Kidney (tissue), 14 donors: ENCODE results near the gene GRB10. TPM values are rescaled to one million over a fixed set of nuclear protein-coding genes. Genes with fewer than 3 reads are reported as not detected.

Experiments
- DNase-seq, 5 donors: peaks; one replicate each; pipeline ENCODE4 v3.0.0-alpha.2; 2013 to 2020
- FAIRE-seq: peaks from 2 replicates; lab custom pipeline; 2012; peaks lifted over from hg19 to GRCh38; lab: Jason Lieb, UNC
- H3K27ac ChIP-seq, 2 donors: one replicate each; pipeline ENCODE4 v1.7.0; 2013; ENCODE audit warnings: low read depth in 2 of 2, low read length in 2 of 2, inconsistent platforms in 1 of 2
- H3K27me3 ChIP-seq: one replicate; pipeline ENCODE4 v1.7.1; 2013; ENCODE audit warnings: low read length, inconsistent platforms; ENCODE audit not compliant: control insufficient read depth, insufficient read depth
- H3K36me3 ChIP-seq, 3 donors: one replicate each; pipeline versions ENCODE4 v1.7.0 to v1.7.1; 2013; ENCODE audit warnings: low read length in 3 of 3, control low read depth in 1 of 3, inconsistent platforms in 1 of 3; ENCODE audit not compliant: insufficient read depth in 3 of 3, control insufficient read depth in 2 of 3
- H3K4me1 ChIP-seq, 3 donors: one replicate each; pipeline versions ENCODE4 v1.7.0 to v1.7.1; 2013; ENCODE audit warnings: low read length in 3 of 3, inconsistent platforms in 1 of 3, low read depth in 1 of 3; ENCODE audit not compliant: control insufficient read depth in 2 of 3, insufficient read depth in 2 of 3
- H3K4me3 ChIP-seq, 3 donors: one replicate each; pipeline versions ENCODE4 v1.7.0 to v1.8.1; 2013; ENCODE audit warnings: low read length in 3 of 3, control low read depth in 1 of 3, inconsistent platforms in 1 of 3
- H3K9ac ChIP-seq, 3 donors: one replicate each; pipeline versions ENCODE4 v1.7.0 to v1.7.1; 2013; ENCODE audit warnings: low read length in 3 of 3, control low read depth in 1 of 3, inconsistent platforms in 1 of 3
- H3K9me3 ChIP-seq, 3 donors: one replicate each; pipeline versions ENCODE4 v1.7.0 to v1.7.1; 2013; ENCODE audit warnings: low read length in 3 of 3, control low read depth in 1 of 3, inconsistent platforms in 1 of 3; ENCODE audit not compliant: control insufficient read depth in 2 of 3, insufficient read depth in 1 of 3
- intact Hi-C: fragments of 100-400 bp; cut with DNase I; formaldehyde crosslinking; loops from one replicate; pipeline ENCODE4 v1.11.1; 2022
- polyA plus RNA-seq: library from polyadenylated mRNA; stranded (reverse); fragments of 350-450 nt; fragmentation: Illumina TruSeq; extraction: RNeasy Lipid Tissue Mini Kit (QIAGEN cat#74804); gene quantifications from one replicate; pipeline ENCODE4 v1.2.3, GENCODE V29; 2014; ENCODE audit warnings: low read depth, low replicate concordance; ENCODE audit not compliant: insufficient read depth
- total RNA-seq: library from RNA; stranded (reverse); fragmentation: NEBNext Ultra II Directional; extraction: Animal tissue kit (Norgen Biotek cat#: 25700); gene quantifications from one replicate; pipeline ENCODE4 v1.2.1, GENCODE V29; 2021
- TF ChIP-seq, protein P1 (sequence below): IDR thresholded peaks from 3 replicates; pipeline ENCODE4 v1.5.1; 2012; ENCODE audit warnings: mild to moderate bottlenecking, moderate library complexity, borderline replicate concordance; ENCODE audit not compliant: insufficient read depth; ENCODE audit errors: extremely low read depth
- donor health status: control.
- donor health status: control.
- donor health status: control.
- donor health status: control.
- donor health status: control.
- donor health status: DM: yes; HTN: yes; CAD: no.
- donor health status: Normal renal cell carcinoma (clear cell type).

The GRB10 gene
- total and polyA plus RNA-seq, 2 donors from 2014 or later: 32.3 to 57.8 TPM

DNA sequence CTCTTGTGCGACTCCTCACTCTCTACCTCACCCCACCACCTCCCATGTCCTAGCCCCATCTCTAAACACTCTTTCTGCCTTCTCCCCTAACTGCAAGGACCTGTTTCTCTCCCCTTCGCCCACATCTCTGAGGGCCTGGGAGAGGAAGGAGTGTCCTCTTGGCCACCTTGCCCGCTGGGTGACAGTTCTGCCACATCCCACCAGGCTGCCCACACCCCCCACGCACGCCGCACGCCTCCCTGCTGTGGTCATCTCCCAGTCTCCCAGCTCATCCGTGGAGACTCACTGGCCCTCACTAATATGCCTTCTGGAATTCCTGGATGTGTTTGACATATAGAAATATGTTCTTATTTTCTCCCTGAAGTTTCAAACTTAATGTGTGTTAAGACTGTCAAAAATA, 48.5 kb downstream of the GRB10 start:
- Histone ChIP-seq H3K4me1 (peaks cover 0 to 11% (median 6%) of the 10 kb centered on the region in 3 donors), H3K4me3 (no peak overlapping the region), H3K27ac (no peak overlapping the region), H3K9ac (no peak overlapping the region), H3K9me3 (no peaks in the 10 kb centered on the region), H3K36me3 (no peaks in the 10 kb centered on the region), H3K27me3 (no peaks in the 10 kb centered on the region)
- DNase-seq (no peak), FAIRE-seq (no peak)
- intact Hi-C loops: no loop called here
- TF ChIP-seq, protein P1, sequence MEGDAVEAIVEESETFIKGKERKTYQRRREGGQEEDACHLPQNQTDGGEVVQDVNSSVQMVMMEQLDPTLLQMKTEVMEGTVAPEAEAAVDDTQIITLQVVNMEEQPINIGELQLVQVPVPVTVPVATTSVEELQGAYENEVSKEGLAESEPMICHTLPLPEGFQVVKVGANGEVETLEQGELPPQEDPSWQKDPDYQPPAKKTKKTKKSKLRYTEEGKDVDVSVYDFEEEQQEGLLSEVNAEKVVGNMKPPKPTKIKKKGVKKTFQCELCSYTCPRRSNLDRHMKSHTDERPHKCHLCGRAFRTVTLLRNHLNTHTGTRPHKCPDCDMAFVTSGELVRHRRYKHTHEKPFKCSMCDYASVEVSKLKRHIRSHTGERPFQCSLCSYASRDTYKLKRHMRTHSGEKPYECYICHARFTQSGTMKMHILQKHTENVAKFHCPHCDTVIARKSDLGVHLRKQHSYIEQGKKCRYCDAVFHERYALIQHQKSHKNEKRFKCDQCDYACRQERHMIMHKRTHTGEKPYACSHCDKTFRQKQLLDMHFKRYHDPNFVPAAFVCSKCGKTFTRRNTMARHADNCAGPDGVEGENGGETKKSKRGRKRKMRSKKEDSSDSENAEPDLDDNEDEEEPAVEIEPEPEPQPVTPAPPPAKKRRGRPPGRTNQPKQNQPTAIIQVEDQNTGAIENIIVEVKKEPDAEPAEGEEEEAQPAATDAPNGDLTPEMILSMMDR: no peak

DNA sequence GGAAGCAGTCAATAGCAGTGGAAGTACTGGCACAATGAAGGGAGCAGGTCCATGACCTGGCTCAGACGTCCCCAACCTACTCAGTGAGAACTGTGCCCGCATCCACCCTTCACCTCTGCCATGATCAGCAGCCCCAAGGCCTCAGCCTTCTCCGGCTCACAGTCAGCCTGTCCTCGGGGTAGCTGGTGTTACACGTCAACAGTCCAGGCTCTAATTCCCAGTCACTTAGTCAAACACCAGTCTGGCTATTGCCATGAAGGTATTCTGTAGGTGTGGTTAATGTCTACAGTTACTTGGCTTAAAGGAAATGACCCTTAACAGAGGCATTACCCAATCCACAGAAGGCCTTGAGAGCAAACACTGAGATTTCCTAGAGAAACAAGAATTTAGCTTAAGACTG, 49.1 kb downstream of the GRB10 start:
- intact Hi-C loops: no loop called here
- DNase-seq: no peak
- no peak overlapping the region for H3K4me3 ChIP-seq
- no peak for FAIRE-seq
- peaks cover 0 to 11% (median 6%) of the 10 kb centered on the region in 3 donors for H3K4me1 ChIP-seq
- no peaks in the 10 kb centered on the region for H3K27me3 ChIP-seq
- H3K27ac ChIP-seq: no peak overlapping the region
- H3K36me3 ChIP-seq: no peaks in the 10 kb centered on the region
- no peaks in the 10 kb centered on the region for H3K9me3 ChIP-seq
- H3K9ac ChIP-seq: no peak overlapping the region
- TF ChIP-seq, protein P1: no peak

DNA sequence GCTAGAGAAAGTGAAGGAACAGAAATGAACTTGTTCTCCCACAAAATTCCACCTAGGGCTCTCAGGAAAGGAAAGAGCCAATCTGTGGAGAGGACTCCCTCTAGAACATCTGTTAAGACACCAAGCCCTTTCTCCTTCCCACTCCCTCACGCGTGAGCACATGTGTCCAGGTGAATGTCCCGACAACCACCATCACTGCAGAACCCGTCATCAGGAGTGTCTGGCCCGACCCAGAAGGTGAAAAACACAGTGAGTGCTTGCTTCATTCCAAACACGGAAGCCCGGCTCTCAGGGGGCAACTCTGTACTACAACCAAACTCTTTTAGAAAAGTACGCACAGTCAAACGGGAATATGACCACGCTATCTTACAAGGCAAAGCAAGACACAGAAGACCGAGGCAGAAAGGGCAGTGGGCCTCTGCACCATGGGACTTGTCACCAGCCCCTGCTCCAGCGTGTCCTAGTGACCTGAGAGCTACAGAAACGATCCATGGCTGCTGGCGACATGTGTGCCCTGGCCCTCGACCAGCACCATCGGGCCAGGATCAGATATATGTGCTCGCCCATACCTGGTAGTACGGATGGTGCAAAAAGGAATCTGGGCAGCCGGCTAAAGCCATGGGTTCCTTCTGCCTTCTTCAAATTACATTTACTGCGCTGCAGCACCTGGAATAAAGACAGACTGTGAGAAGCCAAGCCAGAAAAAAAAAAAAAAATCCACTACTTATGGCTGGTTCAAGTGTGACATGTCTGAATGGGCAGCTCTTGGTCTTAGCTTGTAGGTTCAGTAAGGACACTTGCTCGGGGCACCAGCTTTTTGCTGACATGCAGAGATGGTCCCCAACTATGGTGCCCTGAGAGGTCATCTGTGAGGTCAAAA, 50.8 kb downstream of the GRB10 start:
- H3K27ac ChIP-seq: no peak overlapping the region
- FAIRE-seq: no peak
- peaks cover 0 to 11% (median 6%) of the 10 kb centered on the region in 3 donors for H3K4me1 ChIP-seq

More for the DNA sequence above, 50.8 kb downstream of the GRB10 start:
- no peak for DNase-seq
- no peaks in the 10 kb centered on the region for H3K36me3 ChIP-seq
- no peak overlapping the region for H3K9ac ChIP-seq
- no peaks in the 10 kb centered on the region for H3K9me3 ChIP-seq
- H3K4me3 ChIP-seq: no peak overlapping the region
- no peaks in the 10 kb centered on the region for H3K27me3 ChIP-seq
- intact Hi-C loops: no loop called here
- TF ChIP-seq, protein P1: no peak
